Tibial artery (tissue), 4 donors: ENCODE data around the gene NOD2.

Source experiments
- DNase-seq, 2 donors: peaks; one replicate each; pipeline ENCODE4 v3.0.0-alpha.2; 2019
- H3K27ac ChIP-seq, 2 donors: fragments of 200-600 bp; sonication (generic) in 1 of 2; 1 replicate in 1 of 2; 2 replicates in 1 of 2; pipeline ENCODE4 v1.5.1; 2018 to 2019; ENCODE audit warnings: mild to moderate bottlenecking in 1 of 2
- H3K27me3 ChIP-seq, 2 donors: fragments of 200-600 bp; sonication (generic) in 1 of 2; one replicate each; pipeline versions ENCODE4 v1.5.1 to v1.6.0; 2016 to 2019
- H3K36me3 ChIP-seq, 3 donors: fragments of 200-600 bp; sonication (generic) in 2 of 3; one replicate each; pipeline ENCODE4 v1.5.1; 2016 to 2019; ENCODE audit warnings: mild to moderate bottlenecking in 2 of 3
- H3K4me1 ChIP-seq, 4 donors: fragments of 200-600 bp; sonication (generic) in 2 of 4; 1 replicate in 3 of 4; 2 replicates in 1 of 4; pipeline ENCODE4 v1.5.1; 2016 to 2019
- H3K4me3 ChIP-seq, 2 donors: fragments of 200-600 bp; sonication (generic) in 1 of 2; 1 replicate in 1 of 2; 2 replicates in 1 of 2; pipeline ENCODE4 v1.5.1; 2018 to 2019; ENCODE audit warnings: mild to moderate bottlenecking in 2 of 2
- H3K9me3 ChIP-seq, 3 donors: fragments of 200-600 bp; sonication (generic) in 1 of 3; one replicate each; pipeline ENCODE4 v1.5.1; 2016 to 2019
- intact Hi-C: fragments of 100-400 bp; cut with DNase I; formaldehyde crosslinking; loops from one replicate; pipeline ENCODE4 v1.15.0; 2023; ENCODE audit warnings: low total_unique reads
- TF ChIP-seq, protein P1 (sequence below), 2 experiments: fragments of 200-600 bp in 1 of 2; fragments of 450-650 bp in 1 of 2; IDR thresholded peaks; one replicate each; pipeline ENCODE4 v1.5.1; 2017 to 2019; ENCODE audit warnings: antibody characterized with exemption in 2 of 2, mild to moderate bottlenecking in 1 of 2, moderate library complexity in 1 of 2

NOD2 gene

DNA sequence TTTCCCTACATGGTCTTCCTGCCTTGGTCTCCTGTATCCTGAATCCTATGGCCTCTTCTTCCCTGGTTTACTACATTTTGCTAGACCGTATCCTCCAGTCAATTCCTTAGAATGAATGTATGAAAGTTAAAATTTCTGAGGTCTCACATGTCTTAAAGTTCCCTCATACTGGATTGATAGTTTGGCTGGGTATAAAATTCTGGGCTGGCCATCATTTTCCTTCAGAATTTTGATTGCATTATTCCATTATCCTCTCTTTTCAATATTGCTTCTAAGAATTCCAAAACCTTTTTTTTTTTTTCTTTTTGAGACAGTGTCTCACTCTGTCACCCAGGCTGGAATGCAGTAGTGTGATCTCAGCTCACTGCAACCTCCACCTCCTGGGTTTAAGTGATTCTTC is 10.8 kb downstream of the NOD2 start:
- Histone ChIP-seq H3K36me3 (no peaks in the 10 kb centered on the region), H3K9me3 (peaks cover 0 to 18% (median 10%) of the 10 kb centered on the region in 3 donors), H3K27ac (no peak overlapping the region), H3K27me3 (no peaks in the 10 kb centered on the region), H3K4me1 (no peaks in the 10 kb centered on the region), H3K4me3 (no peak overlapping the region)
- intact Hi-C loops = no loop called here
- TF ChIP-seq, protein P1, sequence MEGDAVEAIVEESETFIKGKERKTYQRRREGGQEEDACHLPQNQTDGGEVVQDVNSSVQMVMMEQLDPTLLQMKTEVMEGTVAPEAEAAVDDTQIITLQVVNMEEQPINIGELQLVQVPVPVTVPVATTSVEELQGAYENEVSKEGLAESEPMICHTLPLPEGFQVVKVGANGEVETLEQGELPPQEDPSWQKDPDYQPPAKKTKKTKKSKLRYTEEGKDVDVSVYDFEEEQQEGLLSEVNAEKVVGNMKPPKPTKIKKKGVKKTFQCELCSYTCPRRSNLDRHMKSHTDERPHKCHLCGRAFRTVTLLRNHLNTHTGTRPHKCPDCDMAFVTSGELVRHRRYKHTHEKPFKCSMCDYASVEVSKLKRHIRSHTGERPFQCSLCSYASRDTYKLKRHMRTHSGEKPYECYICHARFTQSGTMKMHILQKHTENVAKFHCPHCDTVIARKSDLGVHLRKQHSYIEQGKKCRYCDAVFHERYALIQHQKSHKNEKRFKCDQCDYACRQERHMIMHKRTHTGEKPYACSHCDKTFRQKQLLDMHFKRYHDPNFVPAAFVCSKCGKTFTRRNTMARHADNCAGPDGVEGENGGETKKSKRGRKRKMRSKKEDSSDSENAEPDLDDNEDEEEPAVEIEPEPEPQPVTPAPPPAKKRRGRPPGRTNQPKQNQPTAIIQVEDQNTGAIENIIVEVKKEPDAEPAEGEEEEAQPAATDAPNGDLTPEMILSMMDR (IDR thresholded peaks at IDR 0.05) = no peak
- DNase-seq = no peak

DNA sequence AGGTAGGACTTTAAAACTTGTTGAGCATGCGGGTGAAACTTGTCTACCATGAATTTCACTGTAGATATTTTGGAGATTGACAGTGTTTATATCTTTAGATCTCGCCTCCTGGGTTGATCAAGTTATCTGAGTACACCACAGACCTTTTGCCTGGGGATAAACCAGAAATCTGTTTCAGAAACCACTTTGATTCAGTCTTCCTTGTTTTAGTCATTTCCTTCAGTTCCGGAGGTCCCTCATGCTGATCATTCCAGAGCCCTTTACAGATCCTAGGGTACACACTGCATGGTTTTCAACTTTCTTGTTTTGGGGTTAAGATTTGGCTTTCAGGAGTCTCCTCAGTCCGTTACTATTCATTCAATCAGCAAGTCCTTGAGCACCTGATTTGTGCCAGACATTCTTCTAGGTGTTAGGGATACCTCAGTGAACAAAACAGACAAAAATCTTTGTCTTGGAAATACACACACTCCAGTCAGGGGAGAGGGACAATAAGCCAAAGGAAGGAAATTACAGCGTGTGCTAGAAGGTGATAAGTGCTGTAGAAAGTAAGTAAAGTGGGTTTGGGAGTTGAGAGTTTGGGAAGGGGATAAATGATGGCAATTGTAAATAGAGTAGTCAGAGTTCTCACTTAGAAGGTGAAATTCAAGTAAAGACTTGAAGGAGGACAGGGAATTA is 12.2 kb downstream of the NOD2 start:
- peaks cover 0 to 18% (median 10%) of the 10 kb centered on the region in 3 donors for H3K9me3 ChIP-seq
- TF ChIP-seq, protein P1 (IDR thresholded peaks at IDR 0.05) = no peak
- intact Hi-C loops = no loop called here
- no peaks in the 10 kb centered on the region for H3K27me3 ChIP-seq
- no peak for DNase-seq
- H3K4me1 ChIP-seq = no peaks in the 10 kb centered on the region
- no peaks in the 10 kb centered on the region for H3K36me3 ChIP-seq
- H3K4me3 ChIP-seq = no peak overlapping the region
- H3K27ac ChIP-seq = no peak overlapping the region

GRCh38 chr16:50706250-50706649 is 12.8 kb downstream of the NOD2 start:
- no peak overlapping the region for H3K4me3 ChIP-seq
- TF ChIP-seq, protein P1 (IDR thresholded peaks at IDR 0.05) = no peak
- no peak for DNase-seq
- H3K27me3 ChIP-seq = no peaks in the 10 kb centered on the region
- no peaks in the 10 kb centered on the region for H3K36me3 ChIP-seq
- intact Hi-C loops = no loop called here
- H3K27ac ChIP-seq = no peak overlapping the region
- H3K4me1 ChIP-seq = no peaks in the 10 kb centered on the region
- peaks cover 0 to 18% (median 10%) of the 10 kb centered on the region in 3 donors for H3K9me3 ChIP-seq

DNA sequence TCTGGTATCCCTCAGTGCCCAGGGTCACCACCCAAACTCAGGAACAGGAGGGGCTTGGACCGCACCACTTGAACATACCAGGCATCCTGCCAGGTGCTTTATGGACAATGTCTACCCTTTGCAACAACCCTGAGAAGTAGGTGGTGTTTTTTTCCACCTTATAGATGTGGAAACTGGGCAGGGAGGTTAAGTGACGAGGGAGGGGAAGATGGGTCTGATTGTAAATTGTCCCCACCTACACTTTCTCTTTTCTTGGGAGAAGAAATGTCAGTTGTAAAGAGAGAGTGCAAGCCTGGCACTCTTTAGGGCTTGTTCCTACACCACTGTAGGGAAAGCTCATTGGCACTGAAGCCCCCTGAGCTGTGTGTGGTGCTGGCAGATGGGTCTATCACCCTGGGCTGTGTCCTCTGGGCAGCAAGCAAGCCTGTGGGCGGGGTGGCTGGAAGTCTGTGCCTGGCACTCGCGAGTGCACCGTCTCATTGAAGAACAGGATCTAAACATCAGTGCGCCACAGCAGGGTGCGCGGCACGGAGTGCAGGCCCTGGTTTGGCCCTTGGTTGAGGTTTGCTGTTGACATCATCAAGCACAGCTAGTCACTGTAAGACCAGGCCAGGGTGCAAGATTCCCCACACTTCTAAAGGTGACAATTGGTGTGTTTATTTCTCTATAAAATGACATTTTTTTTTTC is 15.1 kb downstream of the NOD2 start:
- Histone ChIP-seq H3K4me1 (peaks cover 0 to 7% (median 2%) of the 10 kb centered on the region in 4 donors), H3K27ac (no peak overlapping the region), H3K4me3 (no peak overlapping the region), H3K9me3 (peaks cover 0 to 16% (median 10%) of the 10 kb centered on the region in 3 donors), H3K36me3 (no peaks in the 10 kb centered on the region), H3K27me3 (no peaks in the 10 kb centered on the region)
- DNase-seq = no peak
- intact Hi-C loops = no loop called here
- TF ChIP-seq, protein P1 (IDR thresholded peaks at IDR 0.05) = no peak

- H3K27ac ChIP-seq = no peak overlapping the region
- H3K27me3 ChIP-seq = no peaks in the 10 kb centered on the region
- TF ChIP-seq, protein P1 (IDR thresholded peaks at IDR 0.05) = no peak
- peaks cover 0 to 7% (median 2%) of the 10 kb centered on the region in 4 donors for H3K4me1 ChIP-seq
- H3K36me3 ChIP-seq = no peaks in the 10 kb centered on the region
- H3K9me3 ChIP-seq = peaks cover 0 to 9% (median 3%) of the 10 kb centered on the region in 3 donors
- no peak for DNase-seq
- H3K4me3 ChIP-seq = no peak overlapping the region
- intact Hi-C loops = no loop called here
These were observed 15.8 kb downstream of the NOD2 start for GRCh38 chr16:50709061-50709684.
